GM21360 (cell line): Measurements from ENCODE around the gene ODF2L.
A peak's percentile ranks its signal among the peaks of the same experiment; 100 is the strongest.

Experiments
- ATAC-seq: cut with Tn5 transposase; IDR thresholded peaks from one replicate; pipeline ENCODE4 v1.9.1; 2021; ENCODE audit warnings: mild to moderate bottlenecking, moderate library complexity; ENCODE audit not compliant: unreplicated experiment

ODF2L gene

GRCh38 chr1:86395751-86396497 is at the start of gene ODF2L:
TSS of gene ODF2L (minus strand) at chr1:86396323. CDS start at chr1:86387027, 9,296 bp downstream.
- peak; percentile 100 for ATAC-seq

GRCh38 chr1:86445919-86446318 is 49.8 kb upstream of the ODF2L start:
- no peak for ATAC-seq

DNA sequence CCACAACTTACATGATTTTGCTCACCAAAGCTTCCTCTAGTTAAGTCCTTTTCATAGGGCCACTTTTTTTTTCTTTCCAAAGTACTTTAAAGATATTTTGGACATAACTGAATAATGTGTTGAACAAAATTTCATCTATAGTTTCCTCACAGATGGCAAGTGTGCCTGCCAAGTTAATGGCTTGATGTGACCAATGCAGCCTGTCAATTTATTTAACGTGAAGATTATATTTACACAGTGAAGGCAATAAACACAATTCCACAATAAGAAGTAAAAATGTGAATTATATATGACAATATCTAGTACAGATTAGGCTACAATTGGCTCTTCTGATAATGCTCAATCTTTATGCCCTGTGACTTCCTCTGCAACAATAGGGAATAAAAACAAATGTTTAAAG is 45.9 kb upstream of the ODF2L start:
- no peak for ATAC-seq

DNA sequence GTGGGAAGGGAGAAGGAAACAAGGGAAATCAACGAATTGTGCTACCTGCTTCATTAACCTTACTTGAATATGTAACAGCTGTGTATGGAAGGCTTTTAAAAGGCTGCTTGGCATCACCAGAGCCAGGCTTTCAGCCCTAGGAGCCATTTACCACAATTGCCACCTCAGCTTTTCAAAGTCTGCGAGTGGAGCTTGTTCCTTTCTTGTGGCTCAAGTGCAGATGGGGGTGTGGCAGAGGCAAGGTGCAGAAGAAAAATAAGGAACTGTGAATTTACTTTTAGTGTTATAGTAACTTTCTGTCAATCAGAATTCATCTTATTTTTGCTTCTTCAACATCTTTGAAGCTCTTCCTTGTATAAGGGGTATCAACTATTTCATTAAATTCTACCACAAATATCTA is 45.5 kb upstream of the ODF2L start:
- ATAC-seq, result no peak

DNA sequence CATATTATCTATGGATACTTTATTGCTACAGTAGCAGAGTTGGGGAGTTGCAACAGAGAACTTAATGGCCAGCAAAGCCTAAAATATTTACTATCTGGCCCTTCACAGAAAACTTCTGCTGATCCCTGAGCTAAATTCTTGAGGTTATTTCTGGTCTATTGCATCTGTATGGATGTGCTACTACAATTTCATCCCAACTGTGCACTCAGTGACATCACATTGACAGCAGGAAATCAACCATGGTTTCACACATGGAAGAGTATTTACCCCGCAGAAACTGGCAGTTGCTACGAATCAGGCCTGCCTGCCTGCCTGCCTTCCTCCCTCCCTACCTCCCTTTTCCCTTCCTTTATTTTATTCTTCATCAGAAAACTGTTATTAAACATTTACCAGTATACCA is 39.9 kb upstream of the ODF2L start:
- ATAC-seq, result no peak

GRCh38 chr1:86435327-86435726 is 39.2 kb upstream of the ODF2L start:
- no peak for ATAC-seq

DNA sequence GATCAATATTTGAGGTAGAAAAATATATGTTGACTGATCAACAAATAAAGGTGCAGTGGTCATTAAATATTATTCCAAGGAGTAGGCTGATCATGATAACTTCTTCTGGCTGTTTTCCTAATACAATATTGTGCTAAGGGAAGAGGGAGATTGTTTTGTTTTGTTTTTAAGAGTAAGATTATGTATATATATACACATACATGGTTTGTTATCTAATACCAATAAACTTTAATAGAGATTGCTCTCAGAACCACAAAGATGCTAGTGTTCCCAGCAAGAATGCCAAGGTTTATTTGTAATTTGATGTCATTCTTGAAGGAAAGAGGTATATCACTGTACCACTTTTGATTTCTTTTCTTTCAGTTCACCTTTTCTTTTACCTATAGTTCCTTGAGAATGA is 37.9 kb upstream of the ODF2L start:
- ATAC-seq, result no peak

DNA sequence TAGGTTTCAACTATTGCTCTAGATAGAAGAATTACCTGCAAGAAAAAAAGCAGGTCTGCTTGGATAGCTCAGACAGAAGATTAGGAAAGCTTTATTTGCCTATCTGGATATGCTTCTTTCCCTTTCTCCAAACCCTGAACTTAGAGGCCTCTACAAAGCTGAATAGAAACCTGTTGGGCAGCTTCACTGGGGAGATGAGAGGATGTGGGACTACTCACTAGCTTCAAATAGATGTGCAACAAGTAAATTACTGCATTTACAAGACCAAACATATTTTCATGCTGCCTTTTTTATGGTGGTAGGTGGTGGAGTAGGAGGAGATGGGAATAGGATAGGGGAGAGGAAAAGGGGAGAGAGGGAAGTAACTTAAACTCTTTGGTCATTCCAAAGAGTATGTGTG is 34.3 kb upstream of the ODF2L start:
- ATAC-seq, result no peak

DNA sequence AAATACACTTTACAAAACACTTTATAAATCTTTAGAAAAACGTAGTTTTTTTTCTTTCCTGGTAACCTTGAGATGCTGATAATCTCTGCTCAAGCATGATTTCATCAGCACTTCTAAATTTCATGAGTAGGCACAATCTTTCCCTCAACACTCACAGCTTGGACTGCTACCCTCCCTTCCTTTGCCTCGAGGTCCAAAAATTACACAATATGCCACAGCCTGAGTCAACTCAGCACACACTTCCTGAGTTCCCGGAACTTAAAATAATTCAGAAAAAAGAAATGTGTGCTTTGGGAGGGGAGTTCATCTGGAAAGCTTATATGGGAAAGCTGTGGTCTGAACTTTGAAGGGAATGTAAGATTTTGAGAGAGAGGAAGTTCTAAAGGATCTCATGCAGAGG is 33.7 kb upstream of the ODF2L start:
- ATAC-seq, result no peak

DNA sequence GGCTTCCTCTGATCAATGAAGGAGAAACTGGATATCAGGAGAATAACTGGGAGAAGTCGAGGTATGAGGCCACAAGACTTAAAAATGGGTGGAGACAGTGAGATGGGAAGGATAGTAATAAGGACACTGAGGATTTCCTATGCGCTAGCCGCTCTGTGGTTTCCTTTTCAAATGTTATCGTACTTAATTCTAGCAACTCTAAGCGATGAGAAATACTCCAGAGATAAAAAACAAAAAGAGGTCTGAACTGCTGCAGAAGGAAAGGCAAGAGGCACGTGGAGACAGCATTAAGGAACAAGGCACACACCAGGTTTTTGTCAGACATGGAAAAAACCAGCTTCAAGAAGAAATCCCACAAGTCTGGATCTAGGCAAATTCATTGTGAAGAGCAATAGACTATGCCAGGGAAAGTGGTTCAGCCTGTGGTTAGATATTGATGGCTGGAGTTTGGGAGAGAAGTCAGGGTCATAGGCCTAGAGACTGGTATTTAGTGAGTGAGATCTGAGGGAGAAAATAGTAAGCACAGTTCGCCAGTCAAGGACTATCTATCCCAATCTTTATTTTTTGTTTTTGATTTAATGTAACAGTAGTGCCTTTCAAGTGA is 33.1 kb upstream of the ODF2L start:
- ATAC-seq, result no peak

- no peak for ATAC-seq
These were observed 27.8 kb upstream of the ODF2L start, which contains the start of gene CLCA2 for GRCh38 chr1:86423873-86424272. TSS of gene CLCA2 (plus strand) at chr1:86424171. CDS start at chr1:86424248, 77 bp downstream.

DNA sequence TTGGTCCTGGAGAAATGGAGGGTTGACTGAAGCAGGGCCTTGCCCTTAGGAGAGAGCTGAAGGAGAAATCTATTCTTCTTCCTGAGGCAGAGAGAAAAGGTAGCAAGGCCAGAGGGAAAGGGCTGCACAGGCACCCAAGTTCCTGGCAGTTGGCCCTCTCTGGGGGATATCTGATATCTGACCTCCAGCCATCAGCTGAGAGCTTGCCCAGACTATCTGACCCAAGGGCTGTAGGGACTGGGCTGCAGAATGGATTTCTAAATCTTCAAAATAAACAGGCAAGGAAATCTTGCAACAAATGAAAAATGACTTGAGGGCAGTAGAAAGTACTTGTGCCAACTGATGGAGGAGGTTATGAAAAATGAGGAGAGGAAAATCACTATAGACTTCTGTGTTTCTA is 27.4 kb upstream of the ODF2L start:
- no peak for ATAC-seq

DNA sequence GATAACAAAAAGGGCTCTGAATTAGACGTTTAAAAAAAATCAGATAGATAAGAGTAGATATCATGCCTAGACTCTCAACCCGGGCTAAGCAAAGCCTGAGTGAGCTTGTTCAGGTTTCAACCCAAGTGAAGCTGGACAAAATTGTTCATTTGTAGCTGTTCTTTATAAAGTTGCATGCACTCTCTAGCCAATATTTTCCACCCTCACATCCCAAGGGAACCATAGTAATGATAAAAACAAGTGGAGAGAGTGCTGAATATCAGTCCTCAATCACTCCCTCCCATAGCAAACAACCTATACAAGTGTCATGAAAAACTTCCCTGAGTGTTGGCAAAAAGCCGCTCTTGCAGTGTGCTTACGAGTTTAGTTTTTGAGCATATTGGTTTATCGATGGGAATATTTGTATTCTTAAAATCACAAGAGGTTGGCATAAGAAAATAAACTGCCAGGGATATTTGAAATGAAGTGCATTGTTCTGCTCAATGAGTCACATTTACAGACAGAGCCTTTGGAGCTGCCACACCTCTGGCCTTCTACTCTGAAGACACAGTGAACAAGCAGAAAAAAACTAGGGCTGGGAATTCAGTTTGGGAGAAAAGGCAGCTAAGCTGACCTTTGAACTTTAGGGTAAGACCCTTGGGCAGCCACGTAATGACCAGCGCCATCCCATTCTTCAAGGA is 25.6 kb upstream of the ODF2L start:
- ATAC-seq, result no peak

DNA sequence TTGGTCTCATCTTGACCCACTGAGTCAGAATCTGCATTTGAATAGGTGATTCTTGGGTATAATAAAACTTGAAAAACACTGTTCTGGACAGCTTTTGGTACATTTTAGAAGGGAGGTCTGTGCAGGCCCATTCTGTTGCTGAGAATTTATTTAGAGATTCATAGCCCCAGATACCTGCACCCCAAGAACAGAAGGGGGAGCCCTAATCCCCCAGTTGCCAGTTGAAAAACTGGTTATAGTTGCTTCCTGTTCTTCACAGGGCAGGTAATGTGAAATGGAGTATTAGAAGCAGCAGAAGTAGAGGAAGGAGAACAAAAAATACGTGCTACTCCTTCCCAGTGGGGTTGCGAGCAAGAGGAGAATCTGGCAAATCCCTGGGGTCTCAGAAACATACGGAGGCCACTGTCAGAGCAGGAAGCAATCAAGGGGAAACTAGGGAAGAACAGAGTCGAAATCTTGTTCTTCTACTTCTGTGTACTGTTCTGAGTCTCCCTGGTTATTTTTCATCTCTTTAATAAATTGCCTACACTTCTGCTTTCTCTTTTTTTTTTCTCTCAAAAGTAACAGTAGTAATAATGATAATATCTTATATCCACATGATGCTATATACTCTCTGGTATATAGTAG is 23.3 kb upstream of the ODF2L start:
- ATAC-seq, result peak; percentile 93

- no peak for ATAC-seq
These were observed 20.2 kb upstream of the ODF2L start for GRCh38 chr1:86416343-86416742.

- ATAC-seq, result no peak
These were observed 14.8 kb upstream of the ODF2L start for GRCh38 chr1:86410879-86411278.

- ATAC-seq, result no peak
These were observed 13.4 kb upstream of the ODF2L start for GRCh38 chr1:86409416-86410021.

DNA sequence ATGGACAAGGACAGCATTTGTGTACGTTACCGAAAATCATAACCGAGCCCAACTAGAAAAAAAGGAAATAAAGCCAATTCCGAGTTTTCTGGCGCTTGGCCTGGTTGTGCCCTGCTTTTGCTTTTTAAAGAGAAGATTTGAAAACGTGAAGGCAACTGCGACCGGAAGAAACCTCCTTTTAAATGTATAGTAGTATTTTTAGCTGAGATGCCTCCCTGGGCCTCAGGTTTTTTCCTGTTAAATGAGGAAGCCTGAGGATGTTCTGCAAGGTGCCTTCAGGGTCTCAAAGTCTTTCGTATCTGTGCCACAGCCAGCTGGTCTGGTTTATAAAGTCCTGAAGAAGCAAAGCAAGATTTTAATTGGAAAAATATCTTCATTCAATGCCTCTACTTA is 371 bp upstream of the ODF2L start:
- ATAC-seq, result peak; percentile 20

- ATAC-seq, result no peak
These were observed 1.7 kb downstream of the ODF2L start for GRCh38 chr1:86394416-86394815.

GRCh38 chr1:86389307-86389706 is 6.8 kb downstream of the ODF2L start:
- peak; percentile 66 for ATAC-seq

GRCh38 chr1:86388777-86389176 is 7.3 kb downstream of the ODF2L start:
- ATAC-seq, result no peak
